ENCODE measurements around the gene N4BP2L2. TPM values are rescaled to one million over a fixed set of nuclear protein-coding genes. Genes with fewer than 3 reads are reported as not detected.

Gene N4BP2L2
- total RNA-seq, 1 donor from 2014 or later = 260 TPM

- DNase-seq (ENCODE audit: low spot score) (no peak), ATAC-seq (no peak)
- intact Hi-C loops (cut with DNase I) = no loop called here
Measured at GRCh38 chr13:32408296-32409000, 130.1 kb downstream of the N4BP2L2 start.

GRCh38 chr13:32407854-32408253 lies 130.7 kb downstream of the N4BP2L2 start:
- no peak for ATAC-seq
- no peak for DNase-seq (ENCODE audit: low spot score)
- intact Hi-C loops (cut with DNase I) = no loop called here

GRCh38 chr13:32403108-32403507 lies 135.5 kb downstream of the N4BP2L2 start:
- ATAC-seq = no peak
- DNase-seq (ENCODE audit: low spot score) = no peak
- intact Hi-C loops (cut with DNase I) = no loop called here

GRCh38 chr13:32391101-32391619 lies 147.4 kb downstream of the N4BP2L2 start:
- no peak for DNase-seq (ENCODE audit: low spot score)
- intact Hi-C loops (cut with DNase I) = no loop called here
- no peak for ATAC-seq

- ATAC-seq = no peak
- intact Hi-C loops (cut with DNase I) = no loop called here
Measured at GRCh38 chr13:32390484-32390883, 148.1 kb downstream of the N4BP2L2 start.

GRCh38 chr13:32390048-32390447 lies 148.5 kb downstream of the N4BP2L2 start:
- no peak for ATAC-seq
- no peak for DNase-seq (ENCODE audit: low spot score)
- intact Hi-C loops (cut with DNase I) = no loop called here

More at GRCh38 chr13:32390484-32390883, 148.1 kb downstream of the N4BP2L2 start:
- DNase-seq (ENCODE audit: low spot score) = no peak

GRCh38 chr13:32385410-32385809 lies 153.2 kb downstream of the N4BP2L2 start:
- intact Hi-C loops (cut with DNase I) = no loop called here
- ATAC-seq = no peak
- no peak for DNase-seq (ENCODE audit: low spot score)

GRCh38 chr13:32384702-32385101 lies 153.9 kb downstream of the N4BP2L2 start:
- DNase-seq (ENCODE audit: low spot score) (no peak), ATAC-seq (no peak)
- intact Hi-C loops (cut with DNase I) = no loop called here

GRCh38 chr13:32383836-32384618 lies 154.6 kb downstream of the N4BP2L2 start:
- intact Hi-C loops (cut with DNase I) = no loop called here
- DNase-seq (ENCODE audit: low spot score) (no peak), ATAC-seq (no peak)

Other genes with a start within 250 kb of the N4BP2L2 start
- not detected for gene ZAR1L, start 223.4 kb downstream of the N4BP2L2 start, total RNA-seq
- 3.6 TPM for gene BRCA2, start 223.3 kb downstream of the N4BP2L2 start, total RNA-seq
- 32.3 TPM for gene N4BP2L1, start 110.7 kb downstream of the N4BP2L2 start, total RNA-seq
- 80.1 TPM for gene PDS5B, start 47.7 kb upstream of the N4BP2L2 start, total RNA-seq

Data from sciatic nerve (tissue), 2 donors.